Astrocyte (in vitro differentiated cells and primary cell): ENCODE results near the gene CXCR5. TPM values are rescaled to one million over a fixed set of nuclear protein-coding genes. Genes with fewer than 3 reads are reported as not detected.

Experiments
- DNase-seq: peaks from one replicate; pipeline ENCODE4 v3.0.0-alpha.2; 2010; ENCODE audit warnings: low read depth
- FAIRE-seq: peaks from 2 replicates; lab custom pipeline; 2011; peaks lifted over from hg19 to GRCh38; lab: Jason Lieb, UNC
- H2AFZ ChIP-seq: 2 replicates; pipeline ENCODE4 v1.6.0; 2012; ENCODE audit warnings: low read depth, low read length, inconsistent platforms
- H3K27ac ChIP-seq: 2 replicates; pipeline ENCODE4 v1.5.1; 2011; ENCODE audit warnings: low read depth, low read length, inconsistent platforms
- H3K27me3 ChIP-seq: 2 replicates; pipeline ENCODE4 v1.6.0; 2011; ENCODE audit warnings: low read length, inconsistent platforms; ENCODE audit not compliant: insufficient read depth
- H3K36me3 ChIP-seq: 2 replicates; pipeline ENCODE4 v1.5.1; 2011; ENCODE audit warnings: low read length, inconsistent platforms; ENCODE audit not compliant: insufficient read depth
- H3K4me1 ChIP-seq: 2 replicates; pipeline ENCODE4 v1.5.1; 2011; ENCODE audit warnings: low read length, inconsistent platforms; ENCODE audit not compliant: insufficient read depth
- H3K4me2 ChIP-seq: 2 replicates; pipeline ENCODE4 v1.6.0; 2012; ENCODE audit warnings: low read length, inconsistent platforms
- H3K4me3 ChIP-seq: 2 replicates; pipeline ENCODE4 v1.5.1; 2011; ENCODE audit warnings: low read depth, mild to moderate bottlenecking, low read length, inconsistent platforms; ENCODE audit not compliant: insufficient read depth
- H3K79me2 ChIP-seq: 2 replicates; pipeline ENCODE4 v1.6.0; 2012; ENCODE audit warnings: mild to moderate bottlenecking, low read length, inconsistent platforms; ENCODE audit not compliant: insufficient read depth
- H3K9ac ChIP-seq: 2 replicates; pipeline ENCODE4 v1.6.0; 2012; ENCODE audit warnings: mild to moderate bottlenecking, low read length, inconsistent platforms
- H3K9me3 ChIP-seq: 2 replicates; pipeline ENCODE4 v1.5.1; 2012; ENCODE audit warnings: low read depth, mild to moderate bottlenecking, low read length, inconsistent platforms; ENCODE audit not compliant: insufficient read depth
- H4K20me1 ChIP-seq: 2 replicates; pipeline ENCODE4 v1.6.0; 2012; ENCODE audit warnings: low read length, inconsistent platforms; ENCODE audit not compliant: insufficient read depth
- H3K27ac Mint-ChIP-seq: one replicate; pipeline ENCODE4 v1.8.0; 2021; ENCODE audit warnings: mild to moderate bottlenecking, mixed read lengths; ENCODE audit not compliant: unreplicated experiment
- H3K27me3 Mint-ChIP-seq: one replicate; pipeline ENCODE4 v1.8.0; 2021; ENCODE audit warnings: low read depth, mixed read lengths; ENCODE audit not compliant: unreplicated experiment
- H3K36me3 Mint-ChIP-seq: one replicate; pipeline ENCODE4 v1.8.0; 2021; ENCODE audit warnings: low read depth, mixed read lengths; ENCODE audit not compliant: unreplicated experiment
- H3K4me1 Mint-ChIP-seq: one replicate; pipeline ENCODE4 v1.8.0; 2021; ENCODE audit warnings: low read depth, mixed read lengths; ENCODE audit not compliant: unreplicated experiment
- H3K4me3 Mint-ChIP-seq: one replicate; pipeline ENCODE4 v1.8.0; 2021; ENCODE audit warnings: mild to moderate bottlenecking, moderate library complexity, mixed read lengths; ENCODE audit not compliant: unreplicated experiment
- H3K9me3 Mint-ChIP-seq: one replicate; pipeline ENCODE4 v1.8.0; 2021; ENCODE audit warnings: mild to moderate bottlenecking, mixed read lengths; ENCODE audit not compliant: unreplicated experiment
- CTCF ChIP-seq: IDR thresholded peaks from 2 replicates; pipeline ENCODE4 v1.5.1; 2011; ENCODE audit warnings: low read depth, mild to moderate bottlenecking, inconsistent platforms, low read length, moderate library complexity; ENCODE audit not compliant: insufficient read depth
- EZH2 ChIP-seq: IDR thresholded peaks from 2 replicates; pipeline ENCODE4 v1.6.1; 2012; ENCODE audit warnings: mild to moderate bottlenecking, low read length, inconsistent platforms; ENCODE audit not compliant: insufficient read depth
- total RNA-seq: library from RNA; stranded (reverse); gene quantifications from 2 replicates; pipeline ENCODE4 v1.2.1, GENCODE V29; 2021

Gene CXCR5
- total RNA-seq, 1 donor from 2014 or later, result 0.07 TPM

DNA sequence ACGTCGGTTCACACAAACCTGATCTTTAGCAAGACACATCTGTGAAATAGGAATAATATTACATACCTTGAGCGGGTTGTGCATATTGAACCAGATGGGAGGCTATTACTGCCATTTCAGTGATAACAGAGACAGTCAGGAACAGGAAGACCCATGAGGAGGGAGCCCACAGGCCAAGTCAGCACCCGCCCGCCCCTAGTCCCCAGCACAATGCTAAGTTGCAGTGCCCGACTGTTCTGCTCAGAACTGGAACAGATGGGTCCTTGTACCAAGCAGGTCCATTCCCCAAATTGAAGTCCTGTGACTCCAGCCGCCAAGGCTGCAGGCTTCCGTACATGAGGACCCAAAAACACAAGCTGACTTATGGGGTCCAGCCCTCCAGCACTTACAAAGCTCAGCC lies 9.3 kb downstream of the CXCR5 start:
- no peak overlapping the region for H3K4me2 ChIP-seq
- no peaks in the 10 kb centered on the region for H3K79me2 ChIP-seq
- H3K27me3 Mint-ChIP-seq, result no peaks in the 10 kb centered on the region
- H3K4me1 ChIP-seq, result peaks cover 13% of the 10 kb centered on the region
- no peaks in the 10 kb centered on the region for H3K36me3 ChIP-seq
- peak overlapping the region; percentile 47 for H3K27ac Mint-ChIP-seq
- H3K9ac ChIP-seq, result no peak overlapping the region
- no peaks in the 10 kb centered on the region for H3K27me3 ChIP-seq
- no peak overlapping the region for H3K27ac ChIP-seq
- H3K36me3 Mint-ChIP-seq, result peaks cover 23% of the 10 kb centered on the region
- FAIRE-seq (no peak), DNase-seq (no peak)
- H3K4me1 Mint-ChIP-seq, result peaks cover 43% of the 10 kb centered on the region
- H3K9me3 Mint-ChIP-seq, result no peaks in the 10 kb centered on the region
- H4K20me1 ChIP-seq, result peaks cover 14% of the 10 kb centered on the region
- no peak overlapping the region for H2AFZ ChIP-seq
- no peak for TF ChIP-seq CTCF
- TF ChIP-seq EZH2, result no peak
- no peak overlapping the region for H3K4me3 Mint-ChIP-seq
- no peak overlapping the region for H3K4me3 ChIP-seq
- no peaks in the 10 kb centered on the region for H3K9me3 ChIP-seq

DNA sequence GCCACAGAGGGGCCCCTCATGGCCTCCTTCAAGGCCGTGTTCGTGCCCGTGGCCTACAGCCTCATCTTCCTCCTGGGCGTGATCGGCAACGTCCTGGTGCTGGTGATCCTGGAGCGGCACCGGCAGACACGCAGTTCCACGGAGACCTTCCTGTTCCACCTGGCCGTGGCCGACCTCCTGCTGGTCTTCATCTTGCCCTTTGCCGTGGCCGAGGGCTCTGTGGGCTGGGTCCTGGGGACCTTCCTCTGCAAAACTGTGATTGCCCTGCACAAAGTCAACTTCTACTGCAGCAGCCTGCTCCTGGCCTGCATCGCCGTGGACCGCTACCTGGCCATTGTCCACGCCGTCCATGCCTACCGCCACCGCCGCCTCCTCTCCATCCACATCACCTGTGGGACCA lies 10.0 kb downstream of the CXCR5 start:
- DNase-seq (no peak), FAIRE-seq (no peak)
- Mint-ChIP-seq H3K4me3 (no peak overlapping the region), H3K9me3 (no peaks in the 10 kb centered on the region), H3K4me1 (peaks cover 36% of the 10 kb centered on the region), H3K27me3 (no peaks in the 10 kb centered on the region), H3K27ac (no peak overlapping the region), H3K36me3 (peaks cover 23% of the 10 kb centered on the region)
- TF ChIP-seq CTCF (no peak), EZH2 (no peak)
- no peaks in the 10 kb centered on the region for H3K27me3 ChIP-seq
- H3K4me1 ChIP-seq, result peaks cover 6% of the 10 kb centered on the region
- no peaks in the 10 kb centered on the region for H3K79me2 ChIP-seq
- no peak overlapping the region for H2AFZ ChIP-seq
- H3K4me3 ChIP-seq, result no peak overlapping the region
- H4K20me1 ChIP-seq, result peaks cover 16% of the 10 kb centered on the region
- H3K36me3 ChIP-seq, result no peaks in the 10 kb centered on the region
- H3K4me2 ChIP-seq, result no peak overlapping the region
- H3K9ac ChIP-seq, result no peak overlapping the region
- no peaks in the 10 kb centered on the region for H3K9me3 ChIP-seq
- H3K27ac ChIP-seq, result no peak overlapping the region

GRCh38 chr11:118894192-118894591 lies 10.5 kb downstream of the CXCR5 start:
- Mint-ChIP-seq H3K4me3 (peak overlapping the region; percentile 57), H3K27me3 (no peaks in the 10 kb centered on the region), H3K4me1 (peaks cover 32% of the 10 kb centered on the region), H3K36me3 (peaks cover 23% of the 10 kb centered on the region), H3K9me3 (no peaks in the 10 kb centered on the region), H3K27ac (no peak overlapping the region)
- no peak for FAIRE-seq
- Histone ChIP-seq H3K4me2 (no peak overlapping the region), H3K79me2 (no peaks in the 10 kb centered on the region), H3K36me3 (no peaks in the 10 kb centered on the region), H3K4me1 (peaks cover 3% of the 10 kb centered on the region), H3K27me3 (no peaks in the 10 kb centered on the region), H3K4me3 (no peak overlapping the region), H4K20me1 (peaks cover 19% of the 10 kb centered on the region), H3K27ac (no peak overlapping the region), H3K9ac (no peak overlapping the region), H2AFZ (no peak overlapping the region), H3K9me3 (no peaks in the 10 kb centered on the region)
- DNase-seq, result no peak
- no peak for TF ChIP-seq CTCF
- no peak for TF ChIP-seq EZH2
